ENCODE data around the gene ADPRM. TPM values are rescaled to one million over a fixed set of nuclear protein-coding genes. Genes with fewer than 3 reads are reported as not detected.

Gene ADPRM
- polyA plus RNA-seq, 1 experiment = 15.1 TPM

- ChIA-PET CTCF (no interaction called here), POLR2A (no interaction called here)
- no peak overlapping the region for H3K27ac ChIP-seq (ENCODE audit: low read depth, low read length)
- no peak for DNase-seq (ENCODE audit: low read depth, low spot score)
- no peaks in the 10 kb centered on the region for H3K9me3 ChIP-seq (ENCODE audit: control insufficient read depth, insufficient read depth, low read length)
- no peak overlapping the region for H3K4me3 ChIP-seq (ENCODE audit: low read depth, low read length)
- H3K27me3 ChIP-seq (ENCODE audit: control insufficient read depth, insufficient read depth, low read length) = peaks cover 2% of the 10 kb centered on the region
- no peak for TF ChIP-seq CTCF (IDR thresholded peaks at IDR 0.05; ENCODE audit: low read depth, low read length)
Measured at GRCh38 chr17:10756185-10756584, 58.8 kb downstream of the ADPRM start.

GRCh38 chr17:10756619-10757018 lies 59.2 kb downstream of the ADPRM start:
- Histone ChIP-seq H3K27me3 (ENCODE audit: control insufficient read depth, insufficient read depth, low read length) (peaks cover 2% of the 10 kb centered on the region), H3K27ac (ENCODE audit: low read depth, low read length) (no peak overlapping the region), H3K4me3 (ENCODE audit: low read depth, low read length) (no peak overlapping the region), H3K9me3 (ENCODE audit: control insufficient read depth, insufficient read depth, low read length) (no peaks in the 10 kb centered on the region)
- ChIA-PET CTCF (interaction anchor here (1.7 kb wide), 1 partner anchor 19 kb away, joined by 4 read pairs; no protein-coding TSS in a partner anchor), POLR2A (no interaction called here)
- TF ChIP-seq CTCF (IDR thresholded peaks at IDR 0.05; ENCODE audit: low read depth, low read length) = no peak
- no peak for DNase-seq (ENCODE audit: low read depth, low spot score)

- no peak for TF ChIP-seq CTCF (IDR thresholded peaks at IDR 0.05; ENCODE audit: low read depth, low read length)
- Histone ChIP-seq H3K4me3 (ENCODE audit: low read depth, low read length) (no peak overlapping the region), H3K27me3 (ENCODE audit: control insufficient read depth, insufficient read depth, low read length) (peaks cover 2% of the 10 kb centered on the region), H3K9me3 (ENCODE audit: control insufficient read depth, insufficient read depth, low read length) (no peaks in the 10 kb centered on the region), H3K27ac (ENCODE audit: low read depth, low read length) (no peak overlapping the region)
- ChIA-PET POLR2A (no interaction called here), CTCF (interaction anchor here (1.7 kb wide), 1 partner anchor 20 kb away, joined by 4 read pairs; no protein-coding TSS in a partner anchor)
- no peak for DNase-seq (ENCODE audit: low read depth, low spot score)
Measured at GRCh38 chr17:10757067-10757466, 59.7 kb downstream of the ADPRM start.

GRCh38 chr17:10757647-10758046 lies 60.3 kb downstream of the ADPRM start:
- no peak for TF ChIP-seq CTCF (IDR thresholded peaks at IDR 0.05; ENCODE audit: low read depth, low read length)
- H3K27ac ChIP-seq (ENCODE audit: low read depth, low read length) = no peak overlapping the region
- POLR2A ChIA-PET = no interaction called here
- no peaks in the 10 kb centered on the region for H3K9me3 ChIP-seq (ENCODE audit: control insufficient read depth, insufficient read depth, low read length)
- peaks cover 2% of the 10 kb centered on the region for H3K27me3 ChIP-seq (ENCODE audit: control insufficient read depth, insufficient read depth, low read length)
- CTCF ChIA-PET = interaction anchor here (1.7 kb wide), 1 partner anchor 20 kb away, joined by 4 read pairs; no protein-coding TSS in a partner anchor
- no peak overlapping the region for H3K4me3 ChIP-seq (ENCODE audit: low read depth, low read length)
- DNase-seq (ENCODE audit: low read depth, low spot score) = no peak

GRCh38 chr17:10758062-10758461 lies 60.7 kb downstream of the ADPRM start:
- TF ChIP-seq CTCF (IDR thresholded peaks at IDR 0.05; ENCODE audit: low read depth, low read length) = no peak
- DNase-seq (ENCODE audit: low read depth, low spot score) = no peak
- Histone ChIP-seq H3K27ac (ENCODE audit: low read depth, low read length) (no peak overlapping the region), H3K9me3 (ENCODE audit: control insufficient read depth, insufficient read depth, low read length) (no peaks in the 10 kb centered on the region), H3K4me3 (ENCODE audit: low read depth, low read length) (no peak overlapping the region), H3K27me3 (ENCODE audit: control insufficient read depth, insufficient read depth, low read length) (peaks cover 2% of the 10 kb centered on the region)
- ChIA-PET POLR2A (no interaction called here), CTCF (interaction anchor here (1.7 kb wide), 1 partner anchor 21 kb away, joined by 4 read pairs; no protein-coding TSS in a partner anchor)

Other genes with a start within 250 kb of the ADPRM start
- not detected in 2 replicates for gene MYH4, start 228.0 kb upstream of the ADPRM start, polyA plus RNA-seq (2011; rRNA removed)
- not detected in 2 replicates for gene MYH1, start 179.1 kb upstream of the ADPRM start, polyA plus RNA-seq (2011; rRNA removed)
- gene MYH2, start 147.9 kb upstream of the ADPRM start, polyA plus RNA-seq (2011; rRNA removed) = not detected in 2 replicates
- gene MYH3, start 40.3 kb upstream of the ADPRM start, polyA plus RNA-seq (2011; rRNA removed) = 0.31 and 0.66 TPM in 2 replicates
- 25.1 and 28.5 TPM in 2 replicates for gene SCO1, start 61 bp upstream of the ADPRM start, polyA plus RNA-seq (2011; rRNA removed)
- 5.2 and 6.1 TPM in 2 replicates for gene TMEM220, start 32.4 kb downstream of the ADPRM start, polyA plus RNA-seq (2011; rRNA removed)
- gene TMEM238L, start 106.5 kb downstream of the ADPRM start, polyA plus RNA-seq (2011; rRNA removed) = not detected in 2 replicates
- not detected in 2 replicates for gene PIRT, start 140.5 kb downstream of the ADPRM start, polyA plus RNA-seq (2011; rRNA removed)